Measurements from ENCODE around the gene CHRM5.

- TF ChIP-seq CTCF (IDR thresholded peaks at IDR 0.05) (peak in 3 of 5 experiments; percentile 15 to 49 (median 17)), POLR2A (IDR thresholded peaks at IDR 0.05) (no peak)
Measured at GRCh38 chr15:33963831-33964664, 4.2 kb upstream of the CHRM5 start.

All from tibial nerve (tissue), 3 donors.